A673 (cell line): Measurements from ENCODE around the gene TXN2. TPM values are rescaled to one million over a fixed set of nuclear protein-coding genes. Genes with fewer than 3 reads are reported as not detected.

Experiments used
- BruUV-seq: library from RNA; stranded (reverse); fragments of 400-500 nt; replicated peaks from 2 replicates; lab custom pipeline; 2021; lab: Mats Ljungman, UMichigan
- CTCF ChIA-PET: fragments of 300-600 bp; sonication (Branson Sonifier 250); formaldehyde crosslinking; loops from one replicate; lab custom pipeline; 2022; ENCODE audit warnings: antibody characterized with exemption; lab: Charles Lee
- POLR2A ChIA-PET: fragments of 300-600 bp; sonication (Branson Sonifier 250); formaldehyde crosslinking; loops from one replicate; lab custom pipeline; 2022; ENCODE audit warnings: antibody characterized with exemption; ENCODE audit not compliant: low non-redundant PET; lab: Charles Lee
- DNase-seq: peaks from one replicate; pipeline ENCODE4 v3.0.0-alpha.2; 2015; ENCODE audit warnings: low spot score
- H3K27ac ChIP-seq: fragments of 200-600 bp; sonication (generic); 2 replicates; pipeline ENCODE4 v1.5.1; 2016; ENCODE audit warnings: mixed run types, low read depth, mild to moderate bottlenecking, mixed read lengths, antibody characterized with exemption, low read length; ENCODE audit not compliant: poor library complexity, severe bottlenecking
- H3K27me3 ChIP-seq: fragments of 200-600 bp; sonication (generic); replicated peaks from 2 replicates; pipeline ENCODE4 v1.6.1; 2017; ENCODE audit warnings: mixed run types, low read depth, mild to moderate bottlenecking, mixed read lengths, antibody characterized with exemption, low read length; ENCODE audit not compliant: insufficient read depth, poor library complexity
- H3K36me3 ChIP-seq: fragments of 200-600 bp; sonication (generic); 2 replicates; pipeline ENCODE4 v1.6.1; 2016; ENCODE audit warnings: mixed run types, mild to moderate bottlenecking, mixed read lengths, antibody characterized with exemption, low read length; ENCODE audit not compliant: insufficient read depth, poor library complexity, severe bottlenecking
- H3K4me1 ChIP-seq: fragments of 200-600 bp; sonication (generic); 2 replicates; pipeline ENCODE4 v1.6.1; 2017; ENCODE audit warnings: mixed run types, mild to moderate bottlenecking, mixed read lengths, antibody characterized with exemption, low read length; ENCODE audit not compliant: insufficient read depth, poor library complexity, severe bottlenecking
- H3K4me3 ChIP-seq: fragments of 200-600 bp; sonication (generic); 2 replicates; pipeline ENCODE4 v1.5.1; 2016; ENCODE audit warnings: low read depth, mixed run types, mild to moderate bottlenecking, mixed read lengths, low read length; ENCODE audit not compliant: poor library complexity, severe bottlenecking
- H3K9me3 ChIP-seq: fragments of 200-600 bp; sonication (generic); 2 replicates; pipeline ENCODE4 v1.6.1; 2016; ENCODE audit warnings: mixed run types, low read depth, mild to moderate bottlenecking, mixed read lengths, antibody characterized with exemption, low read length; ENCODE audit not compliant: poor library complexity, severe bottlenecking
- CTCF ChIP-seq: fragments of 300-800, 200-600 bp; sonication (generic); conservative IDR thresholded peaks from 2 replicates; pipeline ENCODE4 v1.5.1; 2017; ENCODE audit warnings: low read depth, mild to moderate bottlenecking, antibody characterized with exemption, low read length, moderate library complexity, mixed read lengths
- EZH2 ChIP-seq: fragments of 200-600 bp; sonication (generic); IDR thresholded peaks from 2 replicates; pipeline ENCODE4 v1.6.1; 2017; ENCODE audit warnings: borderline replicate concordance, low read depth, mild to moderate bottlenecking, mixed read lengths, antibody characterized with exemption, low read length; ENCODE audit not compliant: poor library complexity, severe bottlenecking
- intact Hi-C: fragments of 100-400 bp; cut with micrococcal nuclease; formaldehyde crosslinking; loops from one replicate; pipeline ENCODE4 v1.10.0; 2022; ENCODE audit not compliant: unreplicated experiment
- total RNA-seq: library from RNA; stranded (reverse); gene quantifications from 2 replicates; pipeline ENCODE4 v1.2.3, GENCODE V29; 2021

TXN2 gene
- total RNA-seq, 1 experiment from 2014 or later: 85.4 TPM

- intact Hi-C loops: no loop called here
- Histone ChIP-seq H3K36me3 (peaks cover 5% of the 10 kb centered on the region), H3K27ac (peak overlapping the region; percentile 32), H3K4me3 (no peak overlapping the region), H3K9me3 (no peaks in the 10 kb centered on the region), H3K27me3 (no peaks in the 10 kb centered on the region), H3K4me1 (peaks cover 19% of the 10 kb centered on the region)
- POLR2A ChIA-PET: interaction anchor here (0.7 kb wide), 1 partner anchor 24 kb away, joined by 3 read pairs; no protein-coding TSS in a partner anchor
- CTCF ChIA-PET: interaction anchor here (0.5 kb wide), 1 partner anchor 289 kb away, joined by 3 read pairs; no protein-coding TSS in a partner anchor
- TSS peak; percentile 67 for BruUV-seq
- no peak for TF ChIP-seq EZH2
- no peak for TF ChIP-seq CTCF
- peak; percentile 83 for DNase-seq
Observed at GRCh38 chr22:36467042-36467810, 14.2 kb downstream of the TXN2 start.

- POLR2A ChIA-PET: no interaction called here
- H3K27me3 ChIP-seq: no peaks in the 10 kb centered on the region
- TF ChIP-seq CTCF (no peak), EZH2 (no peak)
- no TSS peak for BruUV-seq
- DNase-seq: no peak
- H3K27ac ChIP-seq: peak overlapping the region; percentile 6
- CTCF ChIA-PET: no interaction called here
- no peaks in the 10 kb centered on the region for H3K9me3 ChIP-seq
- intact Hi-C loops: no loop called here
- H3K4me1 ChIP-seq: peaks cover 19% of the 10 kb centered on the region
- H3K36me3 ChIP-seq: peaks cover 5% of the 10 kb centered on the region
- no peak overlapping the region for H3K4me3 ChIP-seq
Observed at GRCh38 chr22:36466258-36466657, 15.2 kb downstream of the TXN2 start.

DNA sequence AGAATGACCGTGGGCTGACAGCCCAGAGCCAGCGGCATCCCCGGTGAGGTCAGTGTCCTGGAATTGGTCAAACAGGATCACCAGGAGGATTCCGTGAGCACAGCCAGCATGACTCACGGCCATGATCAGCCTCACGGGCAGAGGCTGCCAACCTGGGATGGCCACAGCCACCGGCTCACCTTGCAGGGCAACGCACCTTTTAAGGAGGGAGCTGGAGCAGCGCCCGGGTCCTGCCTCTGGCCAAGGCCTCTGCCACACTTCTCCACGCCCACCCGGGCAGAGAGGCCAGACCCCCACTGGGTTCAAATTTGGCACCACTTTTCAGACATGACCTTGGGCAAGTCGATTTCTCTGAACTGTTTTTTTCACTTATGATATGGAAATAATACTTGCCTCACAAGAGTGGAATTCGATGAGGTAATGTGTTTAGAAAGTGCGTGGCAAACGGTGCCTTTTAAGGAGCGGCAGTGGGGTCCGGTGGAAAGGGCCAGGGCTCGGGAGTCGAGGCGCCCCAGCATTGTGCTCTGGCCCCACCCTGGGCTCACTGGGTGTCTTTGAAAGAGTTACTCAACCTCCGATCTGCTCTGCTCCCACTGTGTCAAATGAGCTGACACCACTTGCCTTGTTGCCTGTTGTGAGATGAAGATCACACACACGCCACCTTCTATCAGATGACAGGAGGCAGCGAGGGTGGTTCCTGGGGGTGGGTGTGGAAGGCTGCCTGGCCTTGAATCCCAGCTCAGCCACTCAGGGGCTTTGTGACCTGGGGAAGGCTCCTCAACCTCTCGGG lies 16.0 kb downstream of the TXN2 start:
- no peaks in the 10 kb centered on the region for H3K9me3 ChIP-seq
- intact Hi-C loops: no loop called here
- no peak overlapping the region for H3K4me3 ChIP-seq
- TF ChIP-seq CTCF (no peak), EZH2 (no peak)
- peaks cover 5% of the 10 kb centered on the region for H3K36me3 ChIP-seq
- ChIA-PET POLR2A (no interaction called here), CTCF (no interaction called here)
- H3K4me1 ChIP-seq: peaks cover 19% of the 10 kb centered on the region
- no peak for DNase-seq
- BruUV-seq: no TSS peak
- peak overlapping the region; percentile 14 for H3K27ac ChIP-seq
- no peaks in the 10 kb centered on the region for H3K27me3 ChIP-seq
